PC-3 (cell line): ENCODE results near the gene RSPH6A.

Source experiments
- EZH2 ChIP-seq: fragments of 300-600 bp; sonication (generic); IDR thresholded peaks from one replicate; pipeline ENCODE4 v1.6.1; 2017; ENCODE audit warnings: antibody characterized with exemption, mild to moderate bottlenecking, low read length; ENCODE audit not compliant: unreplicated experiment
- EZH2phosphoT487 ChIP-seq: fragments of 300-600 bp; sonication (generic); IDR thresholded peaks from 2 replicates; pipeline ENCODE4 v1.6.1; 2018; ENCODE audit warnings: mild to moderate bottlenecking, antibody characterized with exemption, low read length, borderline replicate concordance
- TF ChIP-seq, protein P1 (sequence below): fragments of 300-600 bp; sonication (generic); conservative IDR thresholded peaks from 2 replicates; pipeline ENCODE4 v1.5.1; 2017; ENCODE audit warnings: antibody characterized with exemption, low read depth, mild to moderate bottlenecking, low read length

- TF ChIP-seq, protein P1, sequence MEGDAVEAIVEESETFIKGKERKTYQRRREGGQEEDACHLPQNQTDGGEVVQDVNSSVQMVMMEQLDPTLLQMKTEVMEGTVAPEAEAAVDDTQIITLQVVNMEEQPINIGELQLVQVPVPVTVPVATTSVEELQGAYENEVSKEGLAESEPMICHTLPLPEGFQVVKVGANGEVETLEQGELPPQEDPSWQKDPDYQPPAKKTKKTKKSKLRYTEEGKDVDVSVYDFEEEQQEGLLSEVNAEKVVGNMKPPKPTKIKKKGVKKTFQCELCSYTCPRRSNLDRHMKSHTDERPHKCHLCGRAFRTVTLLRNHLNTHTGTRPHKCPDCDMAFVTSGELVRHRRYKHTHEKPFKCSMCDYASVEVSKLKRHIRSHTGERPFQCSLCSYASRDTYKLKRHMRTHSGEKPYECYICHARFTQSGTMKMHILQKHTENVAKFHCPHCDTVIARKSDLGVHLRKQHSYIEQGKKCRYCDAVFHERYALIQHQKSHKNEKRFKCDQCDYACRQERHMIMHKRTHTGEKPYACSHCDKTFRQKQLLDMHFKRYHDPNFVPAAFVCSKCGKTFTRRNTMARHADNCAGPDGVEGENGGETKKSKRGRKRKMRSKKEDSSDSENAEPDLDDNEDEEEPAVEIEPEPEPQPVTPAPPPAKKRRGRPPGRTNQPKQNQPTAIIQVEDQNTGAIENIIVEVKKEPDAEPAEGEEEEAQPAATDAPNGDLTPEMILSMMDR = no peak
- TF ChIP-seq EZH2phosphoT487 (no peak), EZH2 (no peak)
Observed at GRCh38 chr19:45793178-45793564, 21.9 kb downstream of the RSPH6A start.
